WI38 (cell line): ENCODE results near the gene GADD45GIP1.
"Not testable (repeated sequence)": the region's sequence is repeated elsewhere in the genome, so short reads cannot be mapped to it uniquely, and the experiment has no call there.

Experiments
- H3K4me3 ChIP-seq: 2 replicates; pipeline ENCODE4 v1.5.1; 2011; ENCODE audit warnings: low read depth, mild to moderate bottlenecking, control low read depth, low read length
- CTCF ChIP-seq: IDR thresholded peaks from 2 replicates; pipeline ENCODE4 v1.5.1; 2012; ENCODE audit warnings: low read depth, mild to moderate bottlenecking, control low read depth, low read length

The GADD45GIP1 gene

GRCh38 chr19:12954612-12954962 is 2.4 kb downstream of the GADD45GIP1 start:
- TF ChIP-seq CTCF, result no peak
- H3K4me3 ChIP-seq, result no peak overlapping the region

DNA sequence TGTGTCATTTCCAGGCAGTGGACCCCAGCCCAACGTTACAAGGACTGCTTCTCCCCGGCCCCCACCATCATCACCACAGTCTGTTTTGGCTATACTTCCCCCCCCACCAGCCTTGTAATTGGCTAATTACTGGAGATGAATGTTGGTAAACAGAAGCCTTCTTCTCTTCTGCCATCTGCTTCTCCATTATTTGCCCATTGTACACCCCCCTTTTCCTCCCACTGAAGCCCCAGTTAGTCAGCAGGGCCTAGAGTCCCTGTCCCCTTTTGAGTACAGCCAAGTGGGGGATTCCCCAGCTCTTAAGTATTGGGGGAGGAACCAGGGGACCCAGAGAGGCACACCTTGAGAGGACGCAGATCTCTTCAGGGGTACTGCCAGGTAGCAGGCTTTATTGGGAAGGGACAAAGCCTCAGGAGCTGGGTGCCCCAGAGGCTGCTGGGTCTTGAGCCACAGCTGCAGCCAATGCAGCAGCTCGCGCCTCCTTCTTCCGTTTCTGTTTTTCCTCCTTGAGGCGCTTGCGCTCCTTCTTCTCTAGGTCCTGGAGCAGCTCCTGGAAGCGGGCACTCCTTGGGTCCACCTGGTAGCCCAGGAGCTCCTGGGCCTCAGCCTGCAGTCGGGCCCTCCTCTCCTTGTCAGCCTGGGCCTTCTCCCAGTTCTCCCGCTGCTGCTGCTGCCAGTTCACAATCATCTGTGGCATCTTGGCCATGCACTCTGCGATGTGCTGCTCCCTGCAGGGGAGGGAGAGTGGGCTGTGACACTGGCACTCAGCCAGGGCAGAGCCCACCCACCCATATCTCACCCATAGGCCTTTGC is 3.0 kb downstream of the GADD45GIP1 start:
- no peak for TF ChIP-seq CTCF
- no peak overlapping the region for H3K4me3 ChIP-seq

DNA sequence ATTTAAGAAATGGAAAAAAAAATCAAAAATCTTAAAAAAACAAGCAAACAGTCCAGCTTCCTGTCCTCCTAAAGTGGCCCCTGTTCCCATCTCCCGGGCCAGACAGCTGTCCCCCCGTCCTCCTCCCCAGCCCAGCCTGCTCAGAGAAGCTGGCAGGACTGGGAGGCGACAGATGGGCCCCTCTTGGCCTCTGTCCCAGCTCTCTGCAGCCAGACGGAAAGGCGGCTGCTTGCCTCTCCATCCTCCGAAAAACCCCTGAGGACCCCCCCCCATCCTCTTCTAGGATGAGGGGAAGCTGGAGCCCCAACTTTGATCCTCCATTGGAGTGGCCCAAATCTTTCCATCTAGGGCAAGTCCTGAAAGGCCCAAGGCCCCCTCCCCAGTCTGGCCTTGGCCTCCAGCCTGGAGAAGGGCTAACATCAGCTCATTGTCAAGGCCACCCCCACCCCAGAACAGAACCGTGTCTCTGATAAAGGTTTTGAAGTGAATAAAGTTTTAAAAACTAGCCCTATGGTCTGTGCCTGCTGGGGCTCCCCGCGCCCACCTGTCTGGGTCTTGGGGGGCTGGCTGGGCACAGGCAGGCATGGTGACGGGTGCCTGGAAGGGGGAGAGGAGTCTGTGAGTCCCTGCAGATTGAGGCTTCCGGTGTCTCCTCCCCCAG is 3.8 kb downstream of the GADD45GIP1 start:
- no peak overlapping the region for H3K4me3 ChIP-seq
- TF ChIP-seq CTCF, result no peak

DNA sequence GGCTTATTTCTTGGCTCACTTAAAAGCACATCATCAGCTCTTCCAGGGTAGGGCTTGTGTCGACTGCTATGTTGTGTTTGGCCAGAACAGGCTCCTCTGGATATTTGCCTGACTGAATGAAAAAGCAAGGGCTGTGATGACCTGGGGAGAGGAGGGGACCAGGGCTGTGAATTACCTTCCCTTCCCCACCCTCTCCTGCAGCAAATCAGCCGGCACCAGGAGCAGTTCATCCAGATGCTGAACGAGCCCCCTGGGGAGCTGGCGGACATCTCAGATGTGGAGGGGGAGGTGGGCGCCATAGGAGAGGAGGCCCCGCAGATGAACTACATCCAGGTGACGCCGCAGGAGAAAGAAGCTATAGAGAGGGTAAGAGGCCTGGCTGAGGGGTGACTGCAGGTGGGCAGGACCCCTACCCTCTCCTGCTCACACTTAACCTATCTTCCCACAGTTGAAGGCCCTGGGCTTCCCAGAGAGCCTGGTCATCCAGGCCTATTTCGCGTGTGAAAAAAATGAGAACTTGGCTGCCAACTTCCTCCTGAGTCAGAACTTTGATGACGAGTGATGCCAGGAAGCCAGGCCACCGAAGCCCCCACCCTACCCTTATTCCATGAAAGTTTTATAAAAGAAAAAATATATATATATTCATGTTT is 4.4 kb downstream of the GADD45GIP1 start:
- no peak overlapping the region for H3K4me3 ChIP-seq
- TF ChIP-seq CTCF, result no peak

GRCh38 chr19:12952050-12952449 is 5.0 kb downstream of the GADD45GIP1 start:
- H3K4me3 ChIP-seq, result not testable (repeated sequence)

DNA sequence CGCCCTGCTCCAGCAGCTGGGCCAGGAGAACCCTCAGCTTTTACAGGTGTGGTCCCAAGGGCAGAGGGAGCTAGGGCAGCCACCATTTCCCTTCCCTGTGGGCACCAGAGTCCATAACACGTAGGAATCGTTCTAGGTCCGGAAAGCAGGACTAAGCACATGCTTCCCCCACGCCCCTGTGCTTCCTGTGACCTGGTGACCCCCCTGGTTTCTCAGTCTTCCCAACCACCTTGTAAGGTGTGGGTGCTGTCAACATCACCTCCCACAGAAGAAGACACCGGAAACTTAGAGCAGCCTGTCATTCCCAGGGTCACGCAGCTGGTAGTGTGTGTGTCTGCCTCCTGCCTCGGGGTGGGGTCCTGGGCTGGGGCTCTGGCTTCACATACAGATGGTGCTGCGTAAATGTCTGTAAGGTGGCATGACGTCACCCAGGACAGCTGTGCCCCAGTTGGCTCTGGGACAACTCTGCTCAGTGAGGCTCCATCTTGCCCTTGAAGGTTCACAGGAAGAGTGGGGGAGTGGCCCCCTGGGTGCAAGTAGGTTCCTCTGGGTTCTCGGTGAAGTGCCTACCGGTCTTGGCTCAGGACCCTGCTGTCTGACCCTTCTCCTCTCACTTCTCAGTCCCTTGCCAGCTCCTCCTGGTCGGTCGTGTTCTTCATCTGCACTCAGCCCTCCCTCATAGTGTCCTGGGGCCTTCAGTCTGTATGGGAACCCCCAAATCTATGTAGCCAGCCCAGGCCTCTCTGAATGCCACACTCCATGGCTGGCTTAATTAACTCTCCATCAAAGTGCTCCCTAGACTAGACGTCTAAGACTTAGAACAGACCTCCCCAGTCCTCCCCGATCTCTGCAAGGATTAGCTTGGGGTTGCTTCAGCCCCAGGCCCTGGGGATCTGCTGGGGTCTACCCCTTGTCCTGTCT is 7.4 kb downstream of the GADD45GIP1 start:
- H3K4me3 ChIP-seq, result no peak overlapping the region
- no peak for TF ChIP-seq CTCF

- no peak for TF ChIP-seq CTCF
- no peak overlapping the region for H3K4me3 ChIP-seq
Measured at GRCh38 chr19:12948612-12949362, 8.2 kb downstream of the GADD45GIP1 start.
